Measurements from ENCODE around the gene GALNTL6.

GRCh38 chr4:172842779-172843178 is 1029.6 kb downstream of the GALNTL6 start:
- TF ChIP-seq CTCF (IDR thresholded peaks at IDR 0.05 in 2 of 3, conservative IDR thresholded peaks at IDR 0.05 in 1 of 3; ENCODE audit: borderline replicate concordance in 1 of 3, insufficient read depth in 1 of 3, low read depth in 2 of 3, low read length in 2 of 3) (no peak), REST (IDR thresholded peaks at IDR 0.05; ENCODE audit: low read depth) (no peak)
